H1 (cell line): ENCODE results near the gene PGM1. TPM values are rescaled to one million over a fixed set of nuclear protein-coding genes. Genes with fewer than 3 reads are reported as not detected.

ENCODE experiments used
- CTCF ChIA-PET: fragments of 300-600 bp; sonication (Branson Sonifier 250); formaldehyde crosslinking; loops from one replicate; lab custom pipeline; 2021; ENCODE audit not compliant: partially characterized antibody; lab: Charles Lee
- POLR2A ChIA-PET: fragments of 300-600 bp; sonication (Branson Sonifier 250); formaldehyde crosslinking; loops from one replicate; lab custom pipeline; 2021; ENCODE audit warnings: inconsistent platforms; ENCODE audit not compliant: partially characterized antibody; lab: Charles Lee
- DNase-seq, 2 experiments: peaks; one replicate each; pipeline versions ENCODE4 v3.0.0 to v3.0.0-alpha.2; 2010 to 2022; ENCODE audit warnings: low spot score in 2 of 2, low read depth in 1 of 2, mixed read lengths in 1 of 2
- FAIRE-seq: peaks from 2 replicates; lab custom pipeline; 2011; peaks lifted over from hg19 to GRCh38; lab: Jason Lieb, UNC
- H2AFZ ChIP-seq: 2 replicates; pipeline ENCODE4 v1.8.1; 2012; ENCODE audit warnings: low read length, inconsistent platforms
- H2AK5ac ChIP-seq: 2 replicates; pipeline ENCODE4 v1.6.1; 2013; ENCODE audit warnings: low read depth, low read length
- H2BK120ac ChIP-seq: replicated peaks from 2 replicates; pipeline ENCODE3; 2013; ENCODE audit warnings: low read depth, low read length, inconsistent platforms
- H2BK12ac ChIP-seq: 2 replicates; pipeline ENCODE4 v1.6.1; 2013; ENCODE audit warnings: low read depth, low read length
- H2BK15ac ChIP-seq: 2 replicates; pipeline ENCODE4 v1.6.1; 2013; ENCODE audit warnings: low read length
- H2BK20ac ChIP-seq: 2 replicates; pipeline ENCODE4 v1.6.1; 2013; ENCODE audit warnings: low read length
- H2BK5ac ChIP-seq: 2 replicates; pipeline ENCODE4 v1.6.1; 2013; ENCODE audit warnings: low read depth, low read length
- H3K14ac ChIP-seq: 2 replicates; pipeline ENCODE4 v1.6.1; 2013; ENCODE audit warnings: inconsistent platforms; ENCODE audit not compliant: insufficient read length
- H3K18ac ChIP-seq: 2 replicates; pipeline ENCODE4 v1.6.1; 2013; ENCODE audit warnings: low read length; ENCODE audit errors: extremely low read depth
- H3K23ac ChIP-seq: 2 replicates; pipeline ENCODE4 v1.6.1; 2013; ENCODE audit warnings: inconsistent platforms; ENCODE audit not compliant: insufficient read length
- H3K23me2 ChIP-seq: 2 replicates; pipeline ENCODE4 v1.6.1; 2013; ENCODE audit warnings: low read depth, low read length
- H3K27ac ChIP-seq: 2 replicates; pipeline ENCODE4 v1.6.1; 2011; ENCODE audit warnings: low read depth, low read length, inconsistent platforms
- H3K27me3 ChIP-seq, 4 experiments: replicated peaks in 1 of 4; 1 replicate in 1 of 4; 2 replicates in 3 of 4; pipeline versions ENCODE4 v1.6.1 to v1.8.1; 2011 to 2013; ENCODE audit warnings: low read length in 3 of 4, mild to moderate bottlenecking in 3 of 4, inconsistent platforms in 2 of 4, mixed read lengths in 2 of 4, moderate library complexity in 1 of 4; ENCODE audit not compliant: control insufficient read depth in 3 of 4, insufficient read depth in 3 of 4; ENCODE audit errors: extremely low read depth in 1 of 4
- H3K36me3 ChIP-seq, 4 experiments: 2 replicates each; pipeline versions ENCODE4 v1.6.1 to v1.8.1; 2011 to 2013; ENCODE audit warnings: mild to moderate bottlenecking in 4 of 4, low read length in 3 of 4, moderate library complexity in 2 of 4, control low read depth in 1 of 4, inconsistent platforms in 1 of 4; ENCODE audit not compliant: insufficient read depth in 4 of 4, control insufficient read depth in 2 of 4
- H3K4ac ChIP-seq: replicated peaks from 2 replicates; pipeline ENCODE3; 2013; ENCODE audit warnings: low read length, low read depth, mixed read lengths, inconsistent platforms; ENCODE audit not compliant: insufficient read length
- H3K4me1 ChIP-seq, 4 experiments: replicated peaks in 1 of 4; 1 replicate in 1 of 4; 2 replicates in 3 of 4; pipeline versions ENCODE4 v1.6.1 to v1.8.1; 2011 to 2013; ENCODE audit warnings: low read length in 3 of 4, inconsistent platforms in 2 of 4, mixed read lengths in 1 of 4; ENCODE audit not compliant: insufficient read depth in 4 of 4, control insufficient read depth in 3 of 4
- H3K4me2 ChIP-seq, 2 experiments: 2 replicates each; pipeline versions ENCODE4 v1.6.1 to v1.8.1; 2011 to 2013; ENCODE audit warnings: low read depth in 2 of 2, low read length in 2 of 2, control low read depth in 1 of 2, inconsistent platforms in 1 of 2, mild to moderate bottlenecking in 1 of 2; ENCODE audit not compliant: insufficient read depth in 1 of 2
- H3K4me3 ChIP-seq, 4 experiments: fragments of 200-600, 300-600 bp in 1 of 4; sonication (generic), shearing (Covaris generic), sonication (Bioruptor Twin) in 1 of 4; 2 replicates each; pipeline versions ENCODE4 v1.5.1 to v1.8.1; 2011 to 2016; ENCODE audit warnings: low read length in 4 of 4, low read depth in 3 of 4, control low read depth in 2 of 4, inconsistent platforms in 2 of 4, mild to moderate bottlenecking in 2 of 4, mixed read lengths in 1 of 4, moderate library complexity in 1 of 4; ENCODE audit not compliant: insufficient read depth in 2 of 4; ENCODE audit errors: extremely low read depth in 1 of 4
- H3K56ac ChIP-seq: replicated peaks from 2 replicates; pipeline ENCODE3; 2013; ENCODE audit warnings: low read depth, mild to moderate bottlenecking, mixed read lengths, low read length, inconsistent platforms; ENCODE audit not compliant: insufficient read length
- H3K79me1 ChIP-seq: 2 replicates; pipeline ENCODE4 v1.6.1; 2013; ENCODE audit warnings: low read depth, low read length, control low read depth
- H3K79me2 ChIP-seq, 2 experiments: 2 replicates each; pipeline versions ENCODE4 v1.6.1 to v1.8.1; 2012 to 2013; ENCODE audit warnings: low read length in 2 of 2, mild to moderate bottlenecking in 2 of 2, inconsistent platforms in 1 of 2; ENCODE audit not compliant: insufficient read depth in 2 of 2, control insufficient read depth in 1 of 2
- H3K9ac ChIP-seq, 4 experiments: replicated peaks in 1 of 4; 1 replicate in 1 of 4; 2 replicates in 3 of 4; pipeline versions ENCODE4 v1.6.1 to v1.8.1; 2011 to 2013; ENCODE audit warnings: low read depth in 3 of 4, low read length in 3 of 4, control low read depth in 2 of 4, mild to moderate bottlenecking in 2 of 4, moderate library complexity in 2 of 4, inconsistent platforms in 1 of 4; ENCODE audit errors: extremely low read depth in 1 of 4
- H3K9me3 ChIP-seq, 2 experiments: 2 replicates each; pipeline versions ENCODE4 v1.6.1 to v1.8.1; 2012 to 2013; ENCODE audit warnings: mild to moderate bottlenecking in 2 of 2, moderate library complexity in 2 of 2, control low read depth in 1 of 2, inconsistent platforms in 1 of 2, low read depth in 1 of 2, low read length in 1 of 2, mixed read lengths in 1 of 2; ENCODE audit not compliant: insufficient read depth in 2 of 2
- H4K20me1 ChIP-seq, 2 experiments: replicated peaks in 1 of 2; 2 replicates each; pipeline versions ENCODE3 to v1.8.1; 2011 to 2013; ENCODE audit warnings: inconsistent platforms in 2 of 2, low read length in 2 of 2, mild to moderate bottlenecking in 1 of 2; ENCODE audit not compliant: insufficient read depth in 2 of 2, control insufficient read depth in 1 of 2
- H4K5ac ChIP-seq: 2 replicates; pipeline ENCODE4 v1.6.1; 2013; ENCODE audit warnings: low read length, low read depth, mixed read lengths, inconsistent platforms; ENCODE audit not compliant: insufficient read length
- H4K8ac ChIP-seq: 2 replicates; pipeline ENCODE4 v1.8.0; 2013; ENCODE audit warnings: mild to moderate bottlenecking, moderate library complexity, low read length, inconsistent platforms; ENCODE audit not compliant: insufficient read depth; ENCODE audit errors: extremely low read depth
- H4K91ac ChIP-seq: replicated peaks from 2 replicates; pipeline ENCODE3; 2013; ENCODE audit warnings: low read length, mixed read lengths, inconsistent platforms; ENCODE audit not compliant: insufficient read length
- BRCA1 ChIP-seq: IDR thresholded peaks from 2 replicates; pipeline ENCODE4 v1.6.1; 2012; ENCODE audit warnings: low read depth, low read length, improper control_type of control experiment
- CHD1 ChIP-seq: IDR thresholded peaks from 2 replicates; pipeline ENCODE4 v1.6.1; 2012; ENCODE audit warnings: low read depth, low read length, improper control_type of control experiment
- EP300 ChIP-seq, 2 experiments: IDR thresholded peaks; 1 replicate in 1 of 2; 2 replicates in 1 of 2; pipeline ENCODE4 v1.6.1; 2011 to 2012; ENCODE audit warnings: low read depth in 2 of 2, low read length in 2 of 2, mild to moderate bottlenecking in 2 of 2, borderline replicate concordance in 1 of 2, inconsistent platforms in 1 of 2, moderate library complexity in 1 of 2
- GTF2F1 ChIP-seq: IDR thresholded peaks from 2 replicates; pipeline ENCODE4 v1.6.1; 2012; ENCODE audit warnings: low read depth, low read length, improper control_type of control experiment, borderline replicate concordance
- HDAC2 ChIP-seq, 2 experiments: fragments of 300-600 bp in 1 of 2; sonication (generic) in 1 of 2; IDR thresholded peaks; 2 replicates each; pipeline ENCODE4 v1.6.1; 2011 to 2012; ENCODE audit warnings: low read depth in 2 of 2, low read length in 2 of 2, mild to moderate bottlenecking in 2 of 2, moderate library complexity in 2 of 2, borderline replicate concordance in 1 of 2, inconsistent platforms in 1 of 2
- NRF1 ChIP-seq: IDR thresholded peaks from 2 replicates; pipeline ENCODE4 v1.6.1; 2011; ENCODE audit warnings: mild to moderate bottlenecking, low read depth, low read length, improper control_type of control experiment
- POLR2A ChIP-seq, 2 experiments: IDR thresholded peaks; 1 replicate in 1 of 2; 2 replicates in 1 of 2; pipeline ENCODE4 v1.6.1; 2011; ENCODE audit warnings: low read depth in 2 of 2, low read length in 2 of 2, mild to moderate bottlenecking in 2 of 2; ENCODE audit errors: control extremely low read depth in 1 of 2
- POU5F1 ChIP-seq: IDR thresholded peaks from 2 replicates; pipeline ENCODE4 v1.6.1; 2011; ENCODE audit warnings: low read depth, mild to moderate bottlenecking, low read length, moderate library complexity
- RNF2 ChIP-seq: fragments of 200-900, 300-1000 bp; sonication (generic); IDR thresholded peaks from 2 replicates; pipeline ENCODE4 v1.7.1; 2016; ENCODE audit warnings: borderline replicate concordance, low read depth, mild to moderate bottlenecking, antibody characterized with exemption, low read length; ENCODE audit not compliant: poor library complexity, severe bottlenecking; ENCODE audit errors: missing control alignments
- SIN3A ChIP-seq, 2 experiments: IDR thresholded peaks in 1 of 2; conservative IDR thresholded peaks in 1 of 2; 2 replicates each; pipeline ENCODE4 v1.6.1; 2011 to 2012; ENCODE audit warnings: low read length in 2 of 2, improper control_type of control experiment in 1 of 2, low read depth in 1 of 2, mild to moderate bottlenecking in 1 of 2
- SP1 ChIP-seq: IDR thresholded peaks from 2 replicates; pipeline ENCODE4 v1.6.1; 2011; ENCODE audit warnings: low read depth, low read length
- SP4 ChIP-seq: IDR thresholded peaks from 2 replicates; pipeline ENCODE4 v1.6.1; 2012; ENCODE audit warnings: low read length, inconsistent platforms
- WGBS, 2 experiments: shearing (Covaris generic) in 1 of 2; methylation state at CpG; one replicate each; pipeline versions ENCODE4 v1.1.6 to v1.1.7; 2013 to 2015; ENCODE audit warnings: low lambda C conversion rate in 2 of 2, mixed read lengths in 2 of 2, inconsistent platforms in 1 of 2, low coverage in 1 of 2, missing lambda C conversion rate in 1 of 2; ENCODE audit not compliant: insufficient replicate concordance in 2 of 2, insufficient coverage in 1 of 2, insufficient read length in 1 of 2; ENCODE audit errors: extremely low coverage in 1 of 2, missing lambda C conversion rate in 1 of 2; 5-methylcytosine and 5-hydroxymethylcytosine counted together
- polyA plus RNA-seq, 7 experiments: library from polyadenylated mRNA; depleted of rRNA in 3 of 7; stranded (reverse) in 5 of 7; unstranded in 2 of 7; fragments of >200 nt in 5 of 7; fragments of 200-250 nt in 2 of 7; gene quantifications; 1 replicate in 5 of 7; 2 replicates in 1 of 7; 4 replicates in 1 of 7; pipeline versions ENCODE4 v1.2.1 to v1.2.3, GENCODE V29; 2011 to 2013; ENCODE audit warnings: missing spikeins in 2 of 7, mixed read lengths in 2 of 7
- total RNA-seq: library from RNA; stranded (reverse); fragmentation: NEBNext Ultra II Directional; extraction: Animal tissue kit (Norgen Biotek cat#: 25700); gene quantifications from 2 replicates; pipeline ENCODE4 v1.2.1, GENCODE V29; 2021
- TF ChIP-seq, protein P1 (sequence below): IDR thresholded peaks from 2 replicates; pipeline ENCODE4 v1.6.1; 2012; ENCODE audit warnings: inconsistent platforms

The PGM1 gene
- total and polyA plus RNA-seq, 2 of the 8 experiments (the other 6 are each of a cell fraction or from before 2014, with no cell fraction given) = 33.0 to 65.4 TPM

DNA sequence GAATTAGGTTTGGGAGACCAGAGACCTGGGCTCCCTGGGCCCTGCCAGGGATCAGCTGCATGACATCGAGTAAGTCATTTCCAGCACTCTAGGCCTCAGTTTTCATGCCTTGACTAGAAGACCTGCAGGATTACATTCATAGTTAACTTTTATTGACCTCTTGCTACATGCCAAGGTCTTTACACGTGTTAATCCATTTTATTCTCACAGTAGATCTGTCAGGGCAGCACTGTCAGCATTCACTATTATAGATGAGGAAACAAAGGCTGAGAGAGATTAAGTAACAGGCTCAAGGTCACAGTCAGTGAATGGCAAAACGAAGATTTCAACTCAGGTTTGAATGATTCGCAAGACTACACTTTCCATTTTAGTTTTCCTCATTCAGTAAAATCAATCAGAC, 37.0 kb downstream of the PGM1 start:
- Histone ChIP-seq H3K4ac (no peak overlapping the region), H3K9ac (no peak overlapping the region), H4K8ac (no peak overlapping the region), H3K9me3 (no peaks in the 10 kb centered on the region), H3K23me2 (0 out of 2 replicates have a peak, but pooled peaks cover 2% of the 10 kb centered on the region), H2BK120ac (no peak overlapping the region), H3K27ac (no peak overlapping the region), H3K79me1 (no peaks in the 10 kb centered on the region), H2AK5ac (no peak overlapping the region), H4K5ac (no peak overlapping the region), H2AFZ (no peak overlapping the region), H3K18ac (no peak overlapping the region), H2BK5ac (no peak overlapping the region), H4K91ac (no peak overlapping the region), H3K23ac (no peak overlapping the region), H3K36me3 (peaks cover 2 to 26% (median 4%) of the 10 kb centered on the region in 4 experiments; a peak in 6 of 8 replicates), H3K56ac (no peak overlapping the region), H3K4me2 (no peak overlapping the region), H3K14ac (no peak overlapping the region), H2BK12ac (no peak overlapping the region), H2BK20ac (no peak overlapping the region), H2BK15ac (no peak overlapping the region), H3K4me3 (no peak overlapping the region), H4K20me1 (peaks cover 0 to 1% of the 10 kb centered on the region in 2 experiments), H3K27me3 (no peaks in the 10 kb centered on the region), H3K79me2 (no peaks in the 10 kb centered on the region), H3K4me1 (peaks cover 0 to 2% (median 0%) of the 10 kb centered on the region in 4 experiments; a peak in 1 of 7 replicates)
- DNase-seq = no peak
- POLR2A ChIA-PET = no interaction called here
- CTCF ChIA-PET = interaction anchor here (0.8 to 1.7 kb wide), 4 partner anchors 13 to 624 kb away, joined by 3 to 4 read pairs (median 4); no protein-coding TSS in a partner anchor
- 81% methylated on average over 4 of the region's 4 CpGs; no CpG with 5 or more reads in 1 of the 2 experiments for WGBS, 2 experiments
- FAIRE-seq = no peak
- TF ChIP-seq POU5F1 (no peak), HDAC2 (IDR thresholded peaks at IDR 0.05; ENCODE audit: borderline replicate concordance in 1 of 2, low read depth in 2 of 2, low read length in 2 of 2) (no peak), POLR2A (IDR thresholded peaks at IDR 0.05; ENCODE audit: control extremely low read depth in 1 of 2, low read depth in 2 of 2, low read length in 2 of 2) (no peak), BRCA1 (no peak), CHD1 (no peak), SP4 (no peak), EP300 (IDR thresholded peaks at IDR 0.05; ENCODE audit: borderline replicate concordance in 1 of 2, low read depth in 2 of 2, low read length in 2 of 2) (no peak), GTF2F1 (no peak), RNF2 (no peak), NRF1 (no peak), SIN3A (conservative IDR thresholded peaks at IDR 0.05 in 1 of 2, IDR thresholded peaks at IDR 0.05 in 1 of 2; ENCODE audit: low read depth in 1 of 2, low read length in 2 of 2) (no peak), SP1 (no peak)
- TF ChIP-seq, protein P1, sequence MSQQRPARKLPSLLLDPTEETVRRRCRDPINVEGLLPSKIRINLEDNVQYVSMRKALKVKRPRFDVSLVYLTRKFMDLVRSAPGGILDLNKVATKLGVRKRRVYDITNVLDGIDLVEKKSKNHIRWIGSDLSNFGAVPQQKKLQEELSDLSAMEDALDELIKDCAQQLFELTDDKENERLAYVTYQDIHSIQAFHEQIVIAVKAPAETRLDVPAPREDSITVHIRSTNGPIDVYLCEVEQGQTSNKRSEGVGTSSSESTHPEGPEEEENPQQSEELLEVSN = no peak
